ENCODE measurements around the gene DENND1C.

DENND1C gene

GRCh38 chr19:6503407-6504201 lies 22.0 kb upstream of the DENND1C start:
- no peak for DNase-seq

- no peak for DNase-seq
These were observed 20.4 kb upstream of the DENND1C start, which contains the start of gene TUBB4A for GRCh38 chr19:6501740-6502648. Gene TUBB4A, minus strand, starts transcription at chr19:6502309. Its CDS starts 97 bp downstream, at chr19:6502212.

- DNase-seq, result no peak
These were observed 19.5 kb upstream of the DENND1C start for GRCh38 chr19:6500837-6501739.

- no peak for DNase-seq
These were observed 17.6 kb upstream of the DENND1C start for GRCh38 chr19:6499052-6499790.

- DNase-seq, result no peak
These were observed 16.9 kb upstream of the DENND1C start for GRCh38 chr19:6498294-6499036.

GRCh38 chr19:6495947-6496346 lies 14.4 kb upstream of the DENND1C start:
- DNase-seq, result no peak

GRCh38 chr19:6494438-6495036 lies 12.9 kb upstream of the DENND1C start:
- no peak for DNase-seq

GRCh38 chr19:6491802-6492592 lies 10.4 kb upstream of the DENND1C start:
- DNase-seq, result no peak

GRCh38 chr19:6490134-6490533 lies 8.5 kb upstream of the DENND1C start:
- no peak for DNase-seq

GRCh38 chr19:6489278-6490061 lies 7.9 kb upstream of the DENND1C start:
- no peak for DNase-seq

- DNase-seq, result no peak
These were observed 3.2 kb upstream of the DENND1C start for GRCh38 chr19:6484831-6485230.

- no peak for DNase-seq
These were observed 2.6 kb upstream of the DENND1C start for GRCh38 chr19:6484230-6484629.

- no peak for DNase-seq
These were observed 1.6 kb upstream of the DENND1C start for GRCh38 chr19:6483235-6483634.

GRCh38 chr19:6482343-6482686 lies 728 bp upstream of the DENND1C start:
- DNase-seq, result no peak

- no peak for DNase-seq
These were observed 655 bp downstream of the DENND1C start for GRCh38 chr19:6480848-6481415.

GRCh38 chr19:6479836-6480398 lies 1.7 kb downstream of the DENND1C start:
- no peak for DNase-seq

- DNase-seq, result no peak
These were observed 2.8 kb downstream of the DENND1C start for GRCh38 chr19:6478815-6479214.

GRCh38 chr19:6476896-6477431 lies 4.6 kb downstream of the DENND1C start:
- DNase-seq, result no peak
